ENCODE data around the gene ARHGAP10. TPM values are rescaled to one million over a fixed set of nuclear protein-coding genes. Genes with fewer than 3 reads are reported as not detected.

ARHGAP10 gene
- total RNA-seq, 1 experiment from 2014 or later, result 7.7 TPM

- no peak for DNase-seq (ENCODE audit: low read depth)
Observed at GRCh38 chr4:147948336-147948735, 216.4 kb downstream of the ARHGAP10 start.

GRCh38 chr4:147950261-147950660 is 218.4 kb downstream of the ARHGAP10 start:
- DNase-seq (ENCODE audit: low read depth), result no peak

GRCh38 chr4:147950841-147951240 is 219.0 kb downstream of the ARHGAP10 start:
- DNase-seq (ENCODE audit: low read depth), result no peak

- no peak for DNase-seq (ENCODE audit: low read depth)
Observed at GRCh38 chr4:147954850-147955249, 223.0 kb downstream of the ARHGAP10 start.

- no peak for DNase-seq (ENCODE audit: low read depth)
Observed at GRCh38 chr4:147955827-147956558, 224.1 kb downstream of the ARHGAP10 start.

- no peak for DNase-seq (ENCODE audit: low read depth)
Observed at GRCh38 chr4:147957446-147957845, 225.6 kb downstream of the ARHGAP10 start.

- DNase-seq (ENCODE audit: low read depth), result no peak
Observed at GRCh38 chr4:147958057-147958456, 226.2 kb downstream of the ARHGAP10 start.

GRCh38 chr4:147958489-147959065 is 226.7 kb downstream of the ARHGAP10 start:
- DNase-seq (ENCODE audit: low read depth), result no peak

- DNase-seq (ENCODE audit: low read depth), result no peak
Observed at GRCh38 chr4:147960971-147961370, 229.1 kb downstream of the ARHGAP10 start.

GRCh38 chr4:147963839-147964238 is 232.0 kb downstream of the ARHGAP10 start:
- no peak for DNase-seq (ENCODE audit: low read depth)

- no peak for DNase-seq (ENCODE audit: low read depth)
Observed at GRCh38 chr4:147964266-147964880, 232.5 kb downstream of the ARHGAP10 start.

- no peak for DNase-seq (ENCODE audit: low read depth)
Observed at GRCh38 chr4:147965056-147965455, 233.2 kb downstream of the ARHGAP10 start.

GRCh38 chr4:147965873-147966272 is 234.0 kb downstream of the ARHGAP10 start:
- no peak for DNase-seq (ENCODE audit: low read depth)

GRCh38 chr4:147968641-147969040 is 236.8 kb downstream of the ARHGAP10 start:
- no peak for DNase-seq (ENCODE audit: low read depth)

- no peak for DNase-seq (ENCODE audit: low read depth)
Observed at GRCh38 chr4:147969573-147970385, 237.9 kb downstream of the ARHGAP10 start.

GRCh38 chr4:147971116-147971515 is 239.2 kb downstream of the ARHGAP10 start:
- no peak for DNase-seq (ENCODE audit: low read depth)

GRCh38 chr4:147975325-147975724 is 243.4 kb downstream of the ARHGAP10 start:
- no peak for DNase-seq (ENCODE audit: low read depth)

- no peak for DNase-seq (ENCODE audit: low read depth)
Observed at GRCh38 chr4:147975933-147976928, 244.3 kb downstream of the ARHGAP10 start.

GRCh38 chr4:147980586-147980985 is 248.7 kb downstream of the ARHGAP10 start:
- DNase-seq (ENCODE audit: low read depth), result no peak

- no peak for DNase-seq (ENCODE audit: low read depth)
Observed at GRCh38 chr4:147981305-147981704, 249.4 kb downstream of the ARHGAP10 start.
